ENCODE results near the gene ZSCAN20. TPM values are rescaled to one million over a fixed set of nuclear protein-coding genes. Genes with fewer than 3 reads are reported as not detected.

ZSCAN20 gene
- total RNA-seq, 2 donors from 2014 or later = 3.1 to 3.3 TPM

DNA sequence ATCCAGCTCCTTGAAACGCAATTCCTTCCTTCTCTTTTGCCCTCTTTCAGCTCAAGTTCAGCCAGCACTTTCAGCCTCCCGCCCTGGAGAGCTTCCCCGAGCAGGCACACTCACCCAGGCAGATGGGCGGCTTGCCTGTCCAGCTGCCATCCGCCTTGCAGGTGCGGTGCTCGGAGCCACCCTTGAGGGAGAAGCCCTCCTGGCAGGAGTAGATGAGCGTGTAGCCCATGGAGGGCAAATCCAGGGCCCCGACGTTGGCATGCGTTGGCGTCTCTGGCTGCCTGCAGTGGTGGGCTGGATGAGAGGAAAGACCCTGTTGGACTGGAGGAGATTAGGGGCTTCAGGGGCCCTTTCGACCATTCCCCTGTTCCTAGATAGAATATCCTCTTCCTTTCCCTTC, 60.5 kb downstream of the ZSCAN20 start:
- Mint-ChIP-seq H3K4me3 (no peak overlapping the region), H3K27me3 (ENCODE audit: low read depth) (peaks cover 18% of the 10 kb centered on the region), H3K36me3 (ENCODE audit: insufficient read depth in 2 of 2) (no peaks in the 10 kb centered on the region), H3K4me1 (ENCODE audit: low read depth) (no peaks in the 10 kb centered on the region), H3K27ac (no peak overlapping the region), H3K9me3 (no peaks in the 10 kb centered on the region)
- no peak for DNase-seq
- no peak for ATAC-seq (replicated peaks in 1 of 2)

DNA sequence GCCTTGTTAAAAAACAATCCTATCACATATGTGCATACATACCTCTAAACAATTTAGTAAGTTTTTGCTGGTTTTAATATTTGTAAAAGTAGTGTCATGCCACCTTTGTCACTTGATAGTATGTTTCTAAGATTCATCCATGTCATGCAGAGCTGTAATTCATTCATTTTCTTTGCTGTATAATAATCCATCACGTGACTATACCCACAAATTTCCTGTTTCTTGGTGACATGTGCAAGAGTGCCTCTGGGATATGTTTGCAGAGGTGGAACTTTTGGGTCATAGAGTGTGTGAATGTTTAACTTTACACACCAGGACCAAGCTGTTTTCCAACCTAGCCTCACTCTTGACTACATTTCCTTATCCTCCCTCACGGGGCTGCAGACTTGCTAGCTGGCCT, 62.9 kb downstream of the ZSCAN20 start:
- no peaks in the 10 kb centered on the region for H3K4me1 Mint-ChIP-seq (ENCODE audit: low read depth)

DNA sequence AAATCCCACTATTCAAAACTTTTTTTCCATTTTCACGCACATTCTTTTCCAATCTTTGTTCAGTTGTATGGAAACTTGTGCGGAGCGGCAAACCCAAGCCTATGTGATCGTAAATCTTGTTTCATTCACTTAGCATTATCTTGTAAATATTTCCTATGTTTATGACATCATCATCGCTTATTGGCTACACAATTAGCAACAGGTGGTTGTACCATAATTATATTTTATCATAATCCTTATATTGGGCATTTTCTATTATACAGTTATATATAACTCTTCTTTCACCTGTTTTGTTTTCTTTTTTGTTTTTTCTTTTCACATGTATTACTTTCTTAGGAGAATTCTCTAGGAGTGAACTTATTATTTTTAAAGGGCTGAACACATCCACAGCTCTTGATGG, 65.4 kb downstream of the ZSCAN20 start:
- Mint-ChIP-seq H3K27ac (no peak overlapping the region), H3K4me1 (ENCODE audit: low read depth) (no peaks in the 10 kb centered on the region), H3K36me3 (ENCODE audit: insufficient read depth in 2 of 2) (no peaks in the 10 kb centered on the region), H3K4me3 (no peak overlapping the region), H3K9me3 (no peaks in the 10 kb centered on the region), H3K27me3 (ENCODE audit: low read depth) (peaks cover 7% of the 10 kb centered on the region)
- ATAC-seq (replicated peaks in 1 of 2) (no peak), DNase-seq (no peak)

More for the DNA sequence above, 62.9 kb downstream of the ZSCAN20 start:
- H3K9me3 Mint-ChIP-seq = no peaks in the 10 kb centered on the region
- ATAC-seq (replicated peaks in 1 of 2) (no peak), DNase-seq (no peak)
- peaks cover 12% of the 10 kb centered on the region for H3K27me3 Mint-ChIP-seq (ENCODE audit: low read depth)
- H3K36me3 Mint-ChIP-seq (ENCODE audit: insufficient read depth in 2 of 2) = no peaks in the 10 kb centered on the region
- no peak overlapping the region for H3K27ac Mint-ChIP-seq
- H3K4me3 Mint-ChIP-seq = no peak overlapping the region

GRCh38 chr1:33541966-33542365, 69.5 kb downstream of the ZSCAN20 start:
- no peak overlapping the region for H3K4me3 Mint-ChIP-seq
- no peaks in the 10 kb centered on the region for H3K9me3 Mint-ChIP-seq
- DNase-seq (no peak), ATAC-seq (replicated peaks in 1 of 2) (no peak)
- no peak overlapping the region for H3K27ac Mint-ChIP-seq
- H3K36me3 Mint-ChIP-seq (ENCODE audit: insufficient read depth in 2 of 2) = no peaks in the 10 kb centered on the region
- H3K27me3 Mint-ChIP-seq (ENCODE audit: low read depth) = peaks cover 13% of the 10 kb centered on the region
- no peaks in the 10 kb centered on the region for H3K4me1 Mint-ChIP-seq (ENCODE audit: low read depth)

Other genes starting within 250 kb of the ZSCAN20 start
- gene ZNF362, start 216.2 kb upstream of the ZSCAN20 start, total RNA-seq = 10 to 100 TPM; 16.9 to 23.9 TPM
- gene A3GALT2, start 151.5 kb upstream of the ZSCAN20 start, total RNA-seq = not detected
- gene PHC2, start 41.5 kb upstream of the ZSCAN20 start, total RNA-seq = 10 to 100 TPM; 29.4 to 31.5 TPM

Data from activated T-cell treated with anti-CD3 and anti-CD28 coated beads, Interleukin-2, amount 50 U/mL, for 72 hours (primary cell).